Dedifferentiated amniotic fluid mesenchymal stem cell (primary cell): ENCODE data around the gene RNF121.
"Not testable (repeated sequence)": the region's sequence is repeated elsewhere in the genome, so short reads cannot be mapped to it uniquely, and the experiment has no call there.

Experiments
- DNase-seq: peaks from one replicate; pipeline ENCODE4 v3.0.0-alpha.2; 2016; ENCODE audit errors: extremely low spot score

RNF121 gene

GRCh38 chr11:71928737-71929443 is at the start of gene RNF121:
RNF121 (plus strand) TSS chr11:71929046; CDS start chr11:71929062, 16 bp downstream.
- peak; percentile 95 for DNase-seq

- not testable (repeated sequence) for DNase-seq
These were observed 43.0 kb upstream of the RNF121 start for GRCh38 chr11:71885806-71886205.

GRCh38 chr11:71888335-71889010 is 40.4 kb upstream of the RNF121 start:
- not testable (repeated sequence) for DNase-seq

GRCh38 chr11:71889181-71889872 is 39.5 kb upstream of the RNF121 start:
- DNase-seq: not testable (repeated sequence)

GRCh38 chr11:71895961-71896360 is 32.9 kb upstream of the RNF121 start:
- DNase-seq: no peak

GRCh38 chr11:71901137-71901536 is 27.7 kb upstream of the RNF121 start:
- DNase-seq: not testable (repeated sequence)

- no peak for DNase-seq
These were observed 20.6 kb upstream of the RNF121 start for GRCh38 chr11:71908218-71908617.

- not testable (repeated sequence) for DNase-seq
These were observed 18.1 kb upstream of the RNF121 start for GRCh38 chr11:71910775-71911174.

GRCh38 chr11:71911321-71911985 is 17.4 kb upstream of the RNF121 start:
- not testable (repeated sequence) for DNase-seq

- DNase-seq: not testable (repeated sequence)
These were observed 16.9 kb upstream of the RNF121 start for GRCh38 chr11:71911986-71912340.

GRCh38 chr11:71913756-71914526 is 14.9 kb upstream of the RNF121 start:
- peak; percentile 63 for DNase-seq

- no peak for DNase-seq
These were observed 14.1 kb upstream of the RNF121 start for GRCh38 chr11:71914617-71915189.

- DNase-seq: no peak
These were observed 11.2 kb upstream of the RNF121 start for GRCh38 chr11:71917646-71918140.

GRCh38 chr11:71927820-71928736 is 768 bp upstream of the RNF121 start, which contains the start of gene XNDC1N:
XNDC1N (minus strand) TSS chr11:71928594; CDS start chr11:71923353, 5,241 bp downstream.
- peak; percentile 91 for DNase-seq

GRCh38 chr11:71929491-71929890 is 645 bp downstream of the RNF121 start:
- DNase-seq: no peak

GRCh38 chr11:71930556-71931244 is 1.9 kb downstream of the RNF121 start:
- no peak for DNase-seq

GRCh38 chr11:71931245-71931602 is 2.4 kb downstream of the RNF121 start:
- no peak for DNase-seq

GRCh38 chr11:71933141-71933933 is 4.5 kb downstream of the RNF121 start:
- DNase-seq: no peak
